Measurements from ENCODE around the gene TMEM165. TPM values are rescaled to one million over a fixed set of nuclear protein-coding genes. Genes with fewer than 3 reads are reported as not detected.

The TMEM165 gene
- total and polyA plus RNA-seq, 2 donors = 49.8 to 125 TPM

DNA sequence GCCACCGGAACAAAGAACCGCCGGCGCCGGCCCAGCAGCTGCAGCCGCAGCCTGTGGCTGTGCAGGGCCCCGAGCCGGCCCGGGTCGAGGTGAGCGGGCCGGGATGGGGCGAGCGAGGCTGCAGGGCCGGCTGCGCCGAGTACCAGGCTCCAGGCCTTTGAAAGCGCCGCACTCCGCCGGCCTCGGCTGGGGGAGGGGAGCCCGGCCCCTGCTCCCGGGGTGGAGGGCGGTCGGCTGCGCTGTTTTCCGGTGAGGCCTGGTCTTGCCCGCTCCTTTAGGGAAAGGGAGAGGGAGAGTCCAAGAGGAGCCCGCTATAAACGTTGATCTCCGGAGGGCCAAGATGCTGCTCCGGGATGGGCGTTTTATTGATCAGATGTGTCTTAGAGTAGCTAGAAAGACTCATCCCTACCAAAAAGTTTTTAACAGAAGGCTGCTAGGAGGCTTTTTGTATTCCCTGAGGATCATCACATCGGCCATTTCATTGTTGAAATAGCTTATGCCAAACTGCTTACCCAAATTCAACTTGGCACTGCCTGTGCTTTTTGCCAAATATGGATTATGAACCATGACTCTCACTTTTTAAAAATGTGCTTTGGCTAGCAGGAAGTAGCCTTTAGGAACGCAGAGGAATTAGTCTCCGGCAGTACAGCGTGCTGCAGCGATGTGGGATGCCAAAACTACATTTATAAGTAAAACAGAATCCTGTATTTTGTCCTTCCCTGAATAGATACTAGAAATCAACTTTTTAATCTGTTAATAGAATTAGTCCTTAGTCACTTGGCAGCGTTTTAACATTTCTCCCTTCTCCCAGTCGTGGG, 760 bp downstream of the TMEM165 start:
- H3K27me3 ChIP-seq (ENCODE audit: control insufficient read depth in 2 of 2, insufficient read depth in 1 of 2, low read length in 1 of 2) = no peaks in the 10 kb centered on the region
- H3K27ac ChIP-seq (ENCODE audit: low read depth in 1 of 2, low read length in 1 of 2) = peak overlapping the region; percentile 90 to 91
- 1% methylated on average over 41 of the region's 41 CpGs for WGBS
- H3K4me3 ChIP-seq (ENCODE audit: low read length in 2 of 2) = peak overlapping the region; percentile 77 to 82
- peak in 4 of 9 donors; percentile 25 to 59 (median 30) for DNase-seq (ENCODE audit: low read depth in 6 of 9, low spot score in 9 of 9)
- H3K4me1 ChIP-seq (ENCODE audit: control insufficient read depth in 2 of 2, insufficient read depth in 2 of 2, low read length in 2 of 2) = peaks cover 22 to 23% of the 10 kb centered on the region in 2 donors
- no peaks in the 10 kb centered on the region for H3K9me3 ChIP-seq (ENCODE audit: control insufficient read depth in 2 of 2, insufficient read depth in 1 of 2, low read length in 1 of 2)
- H3K36me3 ChIP-seq (ENCODE audit: control insufficient read depth in 2 of 2, insufficient read depth in 2 of 2, low read length in 1 of 2) = peaks cover 0 to 11% of the 10 kb centered on the region in 2 donors

DNA sequence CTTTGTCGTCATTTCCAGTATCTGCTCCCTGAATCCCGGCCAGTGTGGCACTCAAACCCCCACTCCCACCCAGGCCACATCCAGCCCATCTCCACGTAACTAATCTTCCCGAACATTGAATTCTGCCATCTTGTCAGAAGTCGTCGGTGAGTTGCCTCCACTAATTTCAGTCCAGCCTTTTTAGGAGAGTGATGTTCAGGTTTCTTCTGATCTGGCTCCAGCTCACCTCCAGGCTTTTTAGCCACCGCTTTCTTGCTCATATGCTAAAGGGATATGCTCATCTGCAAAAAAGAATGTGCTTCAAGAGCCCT, 1.3 kb downstream of the TMEM165 start:
- Histone ChIP-seq H3K36me3 (ENCODE audit: control insufficient read depth in 2 of 2, insufficient read depth in 2 of 2, low read length in 1 of 2) (peaks cover 0 to 12% of the 10 kb centered on the region in 2 donors), H3K27me3 (ENCODE audit: control insufficient read depth in 2 of 2, insufficient read depth in 1 of 2, low read length in 1 of 2) (no peaks in the 10 kb centered on the region), H3K4me1 (ENCODE audit: control insufficient read depth in 2 of 2, insufficient read depth in 2 of 2, low read length in 2 of 2) (peaks cover 22 to 23% of the 10 kb centered on the region in 2 donors), H3K4me3 (ENCODE audit: low read length in 2 of 2) (peak overlapping the region; percentile 77 to 82), H3K9me3 (ENCODE audit: control insufficient read depth in 2 of 2, insufficient read depth in 1 of 2, low read length in 1 of 2) (no peaks in the 10 kb centered on the region), H3K27ac (ENCODE audit: low read depth in 1 of 2, low read length in 1 of 2) (peak overlapping the region in 1 of 2 donors; percentile 36)
- DNase-seq (ENCODE audit: low read depth in 6 of 9, low spot score in 9 of 9) = peak in 1 of 9 donors; percentile 22
- 47% methylated on average over 7 of the region's 7 CpGs for WGBS

DNA sequence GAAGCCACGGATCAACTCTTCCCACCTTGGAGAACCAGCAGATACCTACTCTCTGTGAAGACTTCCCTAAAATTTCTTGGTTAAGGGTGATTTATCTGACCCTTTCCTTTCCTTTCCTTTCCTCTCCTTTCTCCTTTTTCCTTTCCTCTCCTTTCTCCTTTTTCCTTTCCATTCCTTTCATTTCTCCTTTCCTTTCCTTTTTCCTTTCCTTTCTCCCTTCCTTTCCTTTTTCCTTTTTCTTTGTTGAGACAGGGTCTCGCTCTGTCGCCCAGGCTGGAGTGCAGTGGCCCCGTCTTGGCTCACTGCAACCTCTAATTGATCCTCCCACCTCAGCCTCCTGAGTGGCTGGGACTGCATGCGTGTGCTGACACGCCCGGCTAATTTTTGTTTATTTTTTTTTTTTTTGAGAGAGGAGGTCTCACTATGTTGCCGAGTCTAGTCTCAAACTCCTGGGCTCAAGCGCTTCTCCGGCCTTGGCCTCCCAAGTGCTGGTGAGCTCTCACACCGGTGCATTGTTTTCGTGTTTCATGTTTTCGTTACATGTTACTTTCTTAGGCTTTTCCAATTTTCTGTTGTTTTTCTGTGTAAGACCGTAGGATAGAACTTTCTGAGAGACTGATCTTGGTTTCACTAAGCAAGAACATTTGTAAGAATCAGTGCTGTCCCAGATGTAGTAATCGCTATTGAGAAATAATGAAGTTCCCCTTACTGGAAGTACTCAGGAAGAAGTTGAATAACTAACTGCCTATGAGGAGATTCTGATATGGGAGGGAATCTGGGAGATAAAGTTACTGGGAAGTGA, 2.0 kb downstream of the TMEM165 start:
- peak in 1 of 9 donors; percentile 23 for DNase-seq (ENCODE audit: low read depth in 6 of 9, low spot score in 9 of 9)
- Histone ChIP-seq H3K4me1 (ENCODE audit: control insufficient read depth in 2 of 2, insufficient read depth in 2 of 2, low read length in 2 of 2) (peaks cover 22 to 23% of the 10 kb centered on the region in 2 donors), H3K27ac (ENCODE audit: low read depth in 1 of 2, low read length in 1 of 2) (peak overlapping the region; percentile 25 to 52), H3K36me3 (ENCODE audit: control insufficient read depth in 2 of 2, insufficient read depth in 2 of 2, low read length in 1 of 2) (peaks cover 0 to 12% of the 10 kb centered on the region in 2 donors), H3K9me3 (ENCODE audit: control insufficient read depth in 2 of 2, insufficient read depth in 1 of 2, low read length in 1 of 2) (no peaks in the 10 kb centered on the region), H3K4me3 (ENCODE audit: low read length in 2 of 2) (peak overlapping the region; percentile 77 to 82), H3K27me3 (ENCODE audit: control insufficient read depth in 2 of 2, insufficient read depth in 1 of 2, low read length in 1 of 2) (no peaks in the 10 kb centered on the region)
- whole genome bisulfite sequencing = 73% methylated on average over 15 of the region's 15 CpGs

GRCh38 chr4:55398461-55398860, 2.7 kb downstream of the TMEM165 start:
- Histone ChIP-seq H3K36me3 (ENCODE audit: control insufficient read depth in 2 of 2, insufficient read depth in 2 of 2, low read length in 1 of 2) (peaks cover 0 to 15% of the 10 kb centered on the region in 2 donors), H3K27ac (ENCODE audit: low read depth in 1 of 2, low read length in 1 of 2) (peak overlapping the region in 1 of 2 donors; percentile 6), H3K9me3 (ENCODE audit: control insufficient read depth in 2 of 2, insufficient read depth in 1 of 2, low read length in 1 of 2) (no peaks in the 10 kb centered on the region), H3K27me3 (ENCODE audit: control insufficient read depth in 2 of 2, insufficient read depth in 1 of 2, low read length in 1 of 2) (no peaks in the 10 kb centered on the region), H3K4me1 (ENCODE audit: control insufficient read depth in 2 of 2, insufficient read depth in 2 of 2, low read length in 2 of 2) (peaks cover 22 to 23% of the 10 kb centered on the region in 2 donors), H3K4me3 (ENCODE audit: low read length in 2 of 2) (peak overlapping the region in 1 of 2 donors; percentile 11)
- WGBS = 75% methylated on average over 1 of the region's 1 CpG
- peak in 1 of 9 donors; percentile 26 for DNase-seq (ENCODE audit: low read depth in 6 of 9, low spot score in 9 of 9)

DNA sequence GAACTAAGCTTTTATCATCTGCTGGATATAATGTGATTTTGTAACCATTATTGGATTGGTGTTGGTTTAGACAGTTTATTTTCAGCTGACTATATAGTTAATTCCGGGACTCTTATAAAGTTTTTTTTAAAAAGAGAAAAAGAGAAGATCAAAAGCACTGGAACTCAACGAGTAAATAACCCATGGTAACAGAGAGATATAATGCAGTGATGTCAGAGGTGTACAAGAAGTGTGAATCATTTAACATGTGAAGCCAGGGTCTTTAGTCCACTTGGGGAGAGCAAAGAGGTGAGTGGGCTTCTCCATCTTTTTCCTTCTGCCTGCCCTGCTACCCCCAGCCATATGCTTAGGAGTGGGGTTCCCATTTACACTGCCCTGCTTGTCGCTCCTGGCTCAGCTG, 3.2 kb downstream of the TMEM165 start:
- peaks cover 0 to 19% of the 10 kb centered on the region in 2 donors for H3K36me3 ChIP-seq (ENCODE audit: control insufficient read depth in 2 of 2, insufficient read depth in 2 of 2, low read length in 1 of 2)
- peak overlapping the region in 1 of 2 donors; percentile 7 for H3K4me3 ChIP-seq (ENCODE audit: low read length in 2 of 2)
- H3K4me1 ChIP-seq (ENCODE audit: control insufficient read depth in 2 of 2, insufficient read depth in 2 of 2, low read length in 2 of 2) = peaks cover 22 to 23% of the 10 kb centered on the region in 2 donors
- no peaks in the 10 kb centered on the region for H3K27me3 ChIP-seq (ENCODE audit: control insufficient read depth in 2 of 2, insufficient read depth in 1 of 2, low read length in 1 of 2)
- WGBS = 76% methylated on average over 3 of the region's 3 CpGs
- DNase-seq (ENCODE audit: low read depth in 6 of 9, low spot score in 9 of 9) = no peak
- peak overlapping the region in 1 of 2 donors; percentile 18 for H3K27ac ChIP-seq (ENCODE audit: low read depth in 1 of 2, low read length in 1 of 2)
- no peaks in the 10 kb centered on the region for H3K9me3 ChIP-seq (ENCODE audit: control insufficient read depth in 2 of 2, insufficient read depth in 1 of 2, low read length in 1 of 2)

DNA sequence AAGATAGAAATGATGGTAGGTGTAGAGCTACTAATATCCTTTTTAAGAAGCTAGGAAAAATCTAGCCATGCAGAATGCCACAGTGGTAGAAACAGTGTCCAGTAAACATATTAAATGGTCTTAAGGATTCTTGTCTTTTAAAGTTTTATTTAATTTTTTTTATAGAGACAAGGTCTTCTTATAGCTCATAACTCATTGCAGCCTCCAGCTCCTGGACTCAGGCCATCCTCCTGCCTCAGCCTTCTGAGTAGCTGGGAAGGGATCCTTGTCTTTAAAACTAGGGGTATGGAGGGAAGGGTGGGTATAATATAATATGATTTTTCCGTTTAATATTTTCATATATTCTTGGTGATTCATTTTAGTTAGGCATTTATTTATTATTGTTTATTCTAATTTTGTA, 3.8 kb downstream of the TMEM165 start:
- no peak for DNase-seq (ENCODE audit: low read depth in 6 of 9, low spot score in 9 of 9)
- Histone ChIP-seq H3K4me3 (ENCODE audit: low read length in 2 of 2) (no peak overlapping the region), H3K27ac (ENCODE audit: low read depth in 1 of 2, low read length in 1 of 2) (no peak overlapping the region), H3K9me3 (ENCODE audit: control insufficient read depth in 2 of 2, insufficient read depth in 1 of 2, low read length in 1 of 2) (no peaks in the 10 kb centered on the region), H3K4me1 (ENCODE audit: control insufficient read depth in 2 of 2, insufficient read depth in 2 of 2, low read length in 2 of 2) (peaks cover 22 to 23% of the 10 kb centered on the region in 2 donors), H3K27me3 (ENCODE audit: control insufficient read depth in 2 of 2, insufficient read depth in 1 of 2, low read length in 1 of 2) (no peaks in the 10 kb centered on the region), H3K36me3 (ENCODE audit: control insufficient read depth in 2 of 2, insufficient read depth in 2 of 2, low read length in 1 of 2) (peaks cover 0 to 23% of the 10 kb centered on the region in 2 donors)
- 100% methylated on average over 1 of the region's 1 CpG for WGBS

DNA sequence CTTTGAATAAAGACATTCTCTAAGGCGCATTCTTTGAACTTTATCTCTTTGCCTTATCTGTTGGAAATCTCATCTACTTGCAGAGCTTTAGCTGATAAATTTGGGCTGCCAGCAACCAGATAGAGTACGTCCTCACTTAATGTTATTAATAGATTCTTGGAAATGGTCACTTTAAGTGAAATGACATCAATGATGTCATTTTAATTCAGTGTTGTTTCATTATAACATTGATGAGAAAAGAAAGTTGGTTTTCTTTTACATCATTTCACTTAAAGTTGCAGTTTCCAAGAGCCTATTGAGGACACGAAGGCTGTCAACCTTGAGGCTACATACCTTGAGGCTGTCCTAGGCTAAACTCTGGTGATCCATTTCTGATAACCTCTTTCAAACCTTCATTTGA, 9.3 kb downstream of the TMEM165 start:
- Histone ChIP-seq H3K27ac (ENCODE audit: low read depth in 1 of 2, low read length in 1 of 2) (no peak overlapping the region), H3K27me3 (ENCODE audit: control insufficient read depth in 2 of 2, insufficient read depth in 1 of 2, low read length in 1 of 2) (no peaks in the 10 kb centered on the region), H3K4me3 (ENCODE audit: low read length in 2 of 2) (no peak overlapping the region), H3K36me3 (ENCODE audit: control insufficient read depth in 2 of 2, insufficient read depth in 2 of 2, low read length in 1 of 2) (peaks cover 10 to 52% of the 10 kb centered on the region in 2 donors), H3K4me1 (ENCODE audit: control insufficient read depth in 2 of 2, insufficient read depth in 2 of 2, low read length in 2 of 2) (no peaks in the 10 kb centered on the region), H3K9me3 (ENCODE audit: control insufficient read depth in 2 of 2, insufficient read depth in 1 of 2, low read length in 1 of 2) (no peaks in the 10 kb centered on the region)
- DNase-seq (ENCODE audit: low read depth in 6 of 9, low spot score in 9 of 9) = no peak
- WGBS = 98% methylated on average over 3 of the region's 3 CpGs

DNA sequence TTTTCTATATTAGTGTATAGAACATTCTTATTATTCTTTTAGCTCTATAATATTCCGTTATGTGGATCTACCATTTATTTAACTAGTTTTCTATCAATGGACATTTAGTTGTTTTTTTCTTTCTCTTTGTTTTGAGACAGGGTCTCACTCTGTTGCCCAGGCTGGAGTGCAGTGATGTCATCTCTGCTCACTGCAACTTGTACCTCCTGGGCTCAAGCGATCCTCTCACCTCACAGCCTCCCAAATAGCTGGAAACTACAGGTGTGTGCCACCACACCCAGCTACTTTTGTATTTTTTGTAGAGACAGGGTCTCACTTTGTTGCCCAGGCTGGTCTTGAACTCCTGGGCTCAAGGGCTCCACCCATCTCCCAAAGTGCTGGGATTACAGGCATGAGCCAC, 10.8 kb downstream of the TMEM165 start:
- peaks cover 11 to 51% of the 10 kb centered on the region in 2 donors for H3K36me3 ChIP-seq (ENCODE audit: control insufficient read depth in 2 of 2, insufficient read depth in 2 of 2, low read length in 1 of 2)
- 94% methylated on average over 2 of the region's 2 CpGs for WGBS
- H3K4me1 ChIP-seq (ENCODE audit: control insufficient read depth in 2 of 2, insufficient read depth in 2 of 2, low read length in 2 of 2) = no peaks in the 10 kb centered on the region
- no peak overlapping the region for H3K27ac ChIP-seq (ENCODE audit: low read depth in 1 of 2, low read length in 1 of 2)
- no peaks in the 10 kb centered on the region for H3K27me3 ChIP-seq (ENCODE audit: control insufficient read depth in 2 of 2, insufficient read depth in 1 of 2, low read length in 1 of 2)
- DNase-seq (ENCODE audit: low read depth in 6 of 9, low spot score in 9 of 9) = no peak
- no peaks in the 10 kb centered on the region for H3K9me3 ChIP-seq (ENCODE audit: control insufficient read depth in 2 of 2, insufficient read depth in 1 of 2, low read length in 1 of 2)
- no peak overlapping the region for H3K4me3 ChIP-seq (ENCODE audit: low read length in 2 of 2)

DNA sequence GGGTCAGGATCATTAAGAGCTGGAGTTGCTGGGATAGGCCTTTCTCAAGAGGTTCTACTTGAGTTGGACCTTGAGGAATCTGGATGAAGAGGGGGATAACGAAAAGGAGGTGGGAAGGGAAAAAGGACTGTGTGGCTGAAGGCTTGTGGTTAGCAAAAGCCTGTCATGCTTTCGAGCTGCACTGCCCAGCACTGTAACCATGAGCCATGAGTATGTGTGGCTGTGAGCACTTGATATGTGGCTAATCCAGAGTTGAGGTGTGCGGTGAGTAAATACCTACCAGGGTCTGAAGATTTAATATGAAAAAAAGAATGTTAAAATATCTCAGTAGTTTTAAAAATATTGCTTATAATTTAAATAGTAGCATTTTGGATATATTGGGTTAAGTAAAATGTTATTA, 11.4 kb downstream of the TMEM165 start:
- H3K27ac ChIP-seq (ENCODE audit: low read depth in 1 of 2, low read length in 1 of 2) = no peak overlapping the region
- H3K4me3 ChIP-seq (ENCODE audit: low read length in 2 of 2) = no peak overlapping the region
- peaks cover 13 to 55% of the 10 kb centered on the region in 2 donors for H3K36me3 ChIP-seq (ENCODE audit: control insufficient read depth in 2 of 2, insufficient read depth in 2 of 2, low read length in 1 of 2)
- 96% methylated on average over 3 of the region's 3 CpGs for WGBS
- no peaks in the 10 kb centered on the region for H3K9me3 ChIP-seq (ENCODE audit: control insufficient read depth in 2 of 2, insufficient read depth in 1 of 2, low read length in 1 of 2)
- no peaks in the 10 kb centered on the region for H3K27me3 ChIP-seq (ENCODE audit: control insufficient read depth in 2 of 2, insufficient read depth in 1 of 2, low read length in 1 of 2)
- H3K4me1 ChIP-seq (ENCODE audit: control insufficient read depth in 2 of 2, insufficient read depth in 2 of 2, low read length in 2 of 2) = no peaks in the 10 kb centered on the region
- DNase-seq (ENCODE audit: low read depth in 6 of 9, low spot score in 9 of 9) = no peak
